ENCODE results near the gene ZNF609. TPM values are rescaled to one million over a fixed set of nuclear protein-coding genes. Genes with fewer than 3 reads are reported as not detected.

Gene ZNF609
- total and polyA plus RNA-seq, 2 of the 13 experiments (the other 11 are each of a cell fraction or from before 2014, with no cell fraction given), result 8.9 to 9.9 TPM

DNA sequence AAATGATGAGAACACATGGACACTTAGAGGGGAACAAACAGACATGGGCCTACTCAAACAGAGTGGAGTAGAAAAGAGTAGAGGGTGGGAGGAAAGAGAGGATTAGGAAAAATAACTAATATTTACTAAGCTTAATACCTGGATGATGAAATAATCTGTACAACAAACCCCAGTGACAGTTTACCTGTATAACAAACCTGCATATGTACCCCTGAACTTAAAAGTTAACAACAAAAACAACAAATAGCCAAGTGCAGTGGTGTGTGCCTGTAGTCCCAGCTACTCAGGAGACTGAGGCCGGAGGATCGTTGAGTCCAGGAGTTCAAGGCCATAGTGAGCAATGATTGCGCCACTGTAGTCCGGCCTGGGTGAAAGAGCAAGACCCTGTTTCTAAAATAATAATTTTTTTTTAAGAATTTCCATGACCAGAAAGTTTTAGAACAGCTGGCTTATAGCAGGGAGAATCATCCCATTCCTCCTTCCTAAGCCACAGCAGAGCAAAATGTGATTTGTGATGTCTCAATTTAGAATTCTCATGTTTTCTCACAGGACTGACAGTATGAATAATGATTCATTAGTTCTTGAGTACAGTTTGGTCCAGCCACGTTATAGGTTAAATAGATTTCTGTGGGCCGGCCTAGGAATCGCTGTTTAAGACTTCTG, 150.0 kb downstream of the ZNF609 start (continued):
- TF ChIP-seq, protein P1, sequence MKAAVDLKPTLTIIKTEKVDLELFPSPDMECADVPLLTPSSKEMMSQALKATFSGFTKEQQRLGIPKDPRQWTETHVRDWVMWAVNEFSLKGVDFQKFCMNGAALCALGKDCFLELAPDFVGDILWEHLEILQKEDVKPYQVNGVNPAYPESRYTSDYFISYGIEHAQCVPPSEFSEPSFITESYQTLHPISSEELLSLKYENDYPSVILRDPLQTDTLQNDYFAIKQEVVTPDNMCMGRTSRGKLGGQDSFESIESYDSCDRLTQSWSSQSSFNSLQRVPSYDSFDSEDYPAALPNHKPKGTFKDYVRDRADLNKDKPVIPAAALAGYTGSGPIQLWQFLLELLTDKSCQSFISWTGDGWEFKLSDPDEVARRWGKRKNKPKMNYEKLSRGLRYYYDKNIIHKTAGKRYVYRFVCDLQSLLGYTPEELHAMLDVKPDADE (CRISPR knock-in tag; IDR thresholded peaks at IDR 0.05), result no peak
- peak; percentile 53; the same call in 1 of the 2 replicates for TF ChIP-seq FOXK1 (CRISPR knock-in tag; IDR thresholded peaks at IDR 0.05; ENCODE audit: borderline replicate concordance, low read depth)
- TF ChIP-seq ZNF737 (CRISPR knock-in tag; IDR thresholded peaks at IDR 0.05; ENCODE audit: borderline replicate concordance), result no peak
- TF ChIP-seq ZNF644 (CRISPR knock-in tag; IDR thresholded peaks at IDR 0.05; ENCODE audit: low read depth), result 0 out of 2 replicates have a peak, but pooled peaks have one; percentile 64
- no peak for TF ChIP-seq ZNF720 (CRISPR knock-in tag; IDR thresholded peaks at IDR 0.05)
- no peak for TF ChIP-seq KDM5B (CRISPR knock-in tag; IDR thresholded peaks at IDR 0.05; ENCODE audit: borderline replicate concordance)
- TF ChIP-seq HIVEP1 (CRISPR knock-in tag; IDR thresholded peaks at IDR 0.05), result no peak
- TF ChIP-seq TBP (CRISPR knock-in tag; IDR thresholded peaks at IDR 0.05), result no peak
- TF ChIP-seq FOXA3 (CRISPR knock-in tag; IDR thresholded peaks at IDR 0.05), result peak; percentile 81
- TF ChIP-seq KAT2B (IDR thresholded peaks at IDR 0.05; ENCODE audit: borderline replicate concordance, low read depth, low read length), result no peak
- no peak for TF ChIP-seq JARID2 (CRISPR knock-in tag; IDR thresholded peaks at IDR 0.05; ENCODE audit: insufficient replicate concordance)
- peak; percentile 40; the same call in 1 of the 2 replicates for TF ChIP-seq ZNF792 (CRISPR knock-in tag; IDR thresholded peaks at IDR 0.05)
- no peak for TF ChIP-seq ZFP91 (CRISPR knock-in tag; IDR thresholded peaks at IDR 0.05; ENCODE audit: borderline replicate concordance)
- no peak for TF ChIP-seq HIC2 (CRISPR knock-in tag; IDR thresholded peaks at IDR 0.05; ENCODE audit: low read depth)
- no peak for TF ChIP-seq KLF11 (CRISPR knock-in tag; IDR thresholded peaks at IDR 0.05)
- TF ChIP-seq HNRNPL (IDR thresholded peaks at IDR 0.05; ENCODE audit: low read depth, low read length), result no peak
- no peak for TF ChIP-seq ZBTB38 (CRISPR knock-in tag; IDR thresholded peaks at IDR 0.05)
- TF ChIP-seq MNT (IDR thresholded peaks at IDR 0.05), result no peak
- TF ChIP-seq ZNF343 (CRISPR knock-in tag; IDR thresholded peaks at IDR 0.05), result no peak
- no peak for TF ChIP-seq SMAD1 (CRISPR knock-in tag; IDR thresholded peaks at IDR 0.05; ENCODE audit: borderline replicate concordance, low read depth)
- no peak for TF ChIP-seq CHD2 (IDR thresholded peaks at IDR 0.05; ENCODE audit: low read depth, low read length)
- TF ChIP-seq BCLAF1 (IDR thresholded peaks at IDR 0.05), result no peak
